Measurements from ENCODE around the gene CTCF.

The CTCF gene

GRCh38 chr16:67594256-67594915, 32.1 kb downstream of the CTCF start:
- DNase-seq (ENCODE audit: low read depth in 3 of 3), result no peak

- no peak for DNase-seq (ENCODE audit: low read depth in 3 of 3)
Observed at GRCh38 chr16:67594956-67595355, 32.6 kb downstream of the CTCF start.

DNA sequence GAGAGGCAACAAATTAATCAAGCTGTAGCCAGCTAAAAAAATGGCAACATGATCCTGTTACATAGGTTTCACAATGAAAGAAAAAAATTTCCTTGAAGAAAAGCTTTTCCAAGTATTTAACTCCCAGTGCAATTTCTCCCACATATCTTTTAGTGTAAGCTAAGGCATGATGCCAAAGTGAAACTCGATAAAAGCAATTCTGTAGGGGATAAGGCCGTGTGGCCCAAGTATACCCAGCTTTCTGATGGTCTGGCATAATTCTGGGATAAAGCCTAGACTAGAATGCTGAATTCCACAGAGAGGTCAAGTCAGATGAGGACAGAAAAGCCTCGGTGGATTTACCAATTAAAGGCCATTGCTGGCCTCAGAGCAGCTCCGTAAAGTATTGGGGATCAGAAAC, 36.2 kb downstream of the CTCF start:
- no peak for DNase-seq (ENCODE audit: low read depth in 3 of 3)

- DNase-seq (ENCODE audit: low read depth in 3 of 3), result no peak
Observed at GRCh38 chr16:67605641-67606040, 43.3 kb downstream of the CTCF start.

- no peak for DNase-seq (ENCODE audit: low read depth in 3 of 3)
Observed at GRCh38 chr16:67606632-67607031, 44.3 kb downstream of the CTCF start.

GRCh38 chr16:67608364-67608763, 46.0 kb downstream of the CTCF start:
- DNase-seq (ENCODE audit: low read depth in 3 of 3), result no peak

- no peak for DNase-seq (ENCODE audit: low read depth in 3 of 3)
Observed at GRCh38 chr16:67613808-67614207, 51.5 kb downstream of the CTCF start.

- DNase-seq (ENCODE audit: low read depth in 3 of 3), result no peak
Observed at GRCh38 chr16:67628216-67628615, 65.9 kb downstream of the CTCF start.

DNA sequence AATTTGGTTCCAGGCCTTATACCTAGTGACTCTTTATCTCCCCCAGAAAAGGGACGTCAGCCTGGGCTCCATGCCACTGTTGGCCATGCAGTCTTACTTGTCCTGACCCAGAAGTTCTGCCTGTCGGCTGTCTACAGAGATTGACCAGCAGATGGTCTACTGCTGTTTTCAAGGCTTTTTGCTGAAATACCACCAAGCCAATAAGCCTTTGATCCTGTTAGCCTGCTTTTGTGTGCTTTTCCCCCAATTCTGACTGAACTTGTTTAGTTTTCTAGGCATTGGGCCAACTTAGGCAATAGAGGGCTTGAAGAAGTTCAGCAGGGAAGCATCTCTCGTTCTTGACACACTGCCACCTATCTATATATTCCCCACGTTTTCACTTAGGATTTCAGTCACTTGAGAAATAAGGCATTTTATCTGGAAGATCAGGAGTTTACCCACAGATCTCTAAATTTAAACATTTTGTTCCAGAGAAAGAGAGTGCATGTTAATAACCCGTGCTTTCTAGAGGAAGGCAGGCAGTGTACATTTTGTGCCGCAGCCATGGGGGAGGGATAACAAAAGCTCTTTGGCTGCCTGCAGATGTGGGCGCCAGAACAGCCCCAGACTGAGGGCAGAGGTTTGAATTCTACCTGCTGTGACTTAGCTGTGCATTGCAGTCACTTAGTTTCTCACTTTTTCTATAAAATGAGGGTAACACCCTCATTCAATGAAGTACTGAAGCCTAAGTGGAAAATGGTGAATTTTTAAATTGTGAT, 70.3 kb downstream of the CTCF start:
- no peak for DNase-seq (ENCODE audit: low read depth in 3 of 3)

DNA sequence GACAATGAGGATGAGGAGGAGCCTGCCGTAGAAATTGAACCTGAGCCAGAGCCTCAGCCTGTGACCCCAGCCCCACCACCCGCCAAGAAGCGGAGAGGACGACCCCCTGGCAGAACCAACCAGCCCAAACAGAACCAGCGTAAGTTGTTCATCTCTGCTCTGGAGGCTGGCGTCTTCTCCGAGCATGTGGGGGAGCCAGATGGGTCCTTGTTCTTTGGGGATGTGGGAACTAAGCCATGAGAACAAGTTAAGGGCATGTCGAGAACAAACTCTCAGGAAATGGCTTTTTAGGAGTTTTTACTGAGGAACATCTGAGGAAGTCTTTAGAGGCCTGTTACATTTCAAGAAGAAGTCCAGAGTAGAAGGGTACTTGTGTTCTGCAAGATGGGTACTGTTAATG, 74.4 kb downstream of the CTCF start:
- no peak for DNase-seq (ENCODE audit: low read depth in 3 of 3)

DNA sequence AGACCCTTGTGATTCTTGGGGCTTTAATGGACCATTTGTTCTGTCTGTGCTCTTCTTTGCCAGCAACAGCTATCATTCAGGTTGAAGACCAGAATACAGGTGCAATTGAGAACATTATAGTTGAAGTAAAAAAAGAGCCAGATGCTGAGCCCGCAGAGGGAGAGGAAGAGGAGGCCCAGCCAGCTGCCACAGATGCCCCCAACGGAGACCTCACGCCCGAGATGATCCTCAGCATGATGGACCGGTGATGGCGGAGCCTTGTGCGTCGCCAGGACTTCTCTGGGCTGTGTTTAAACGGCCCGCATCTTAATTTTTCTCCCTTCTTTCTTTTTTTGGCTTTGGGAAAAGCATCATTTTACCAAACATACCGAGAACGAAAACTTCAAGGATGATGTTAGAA, 75.3 kb downstream of the CTCF start:
- DNase-seq (ENCODE audit: low read depth in 3 of 3), result no peak

- DNase-seq (ENCODE audit: low read depth in 3 of 3), result no peak
Observed at GRCh38 chr16:67641779-67642708, 79.7 kb downstream of the CTCF start.

- no peak for DNase-seq (ENCODE audit: low read depth in 3 of 3)
Observed at GRCh38 chr16:67644038-67644437, 81.7 kb downstream of the CTCF start.

DNA sequence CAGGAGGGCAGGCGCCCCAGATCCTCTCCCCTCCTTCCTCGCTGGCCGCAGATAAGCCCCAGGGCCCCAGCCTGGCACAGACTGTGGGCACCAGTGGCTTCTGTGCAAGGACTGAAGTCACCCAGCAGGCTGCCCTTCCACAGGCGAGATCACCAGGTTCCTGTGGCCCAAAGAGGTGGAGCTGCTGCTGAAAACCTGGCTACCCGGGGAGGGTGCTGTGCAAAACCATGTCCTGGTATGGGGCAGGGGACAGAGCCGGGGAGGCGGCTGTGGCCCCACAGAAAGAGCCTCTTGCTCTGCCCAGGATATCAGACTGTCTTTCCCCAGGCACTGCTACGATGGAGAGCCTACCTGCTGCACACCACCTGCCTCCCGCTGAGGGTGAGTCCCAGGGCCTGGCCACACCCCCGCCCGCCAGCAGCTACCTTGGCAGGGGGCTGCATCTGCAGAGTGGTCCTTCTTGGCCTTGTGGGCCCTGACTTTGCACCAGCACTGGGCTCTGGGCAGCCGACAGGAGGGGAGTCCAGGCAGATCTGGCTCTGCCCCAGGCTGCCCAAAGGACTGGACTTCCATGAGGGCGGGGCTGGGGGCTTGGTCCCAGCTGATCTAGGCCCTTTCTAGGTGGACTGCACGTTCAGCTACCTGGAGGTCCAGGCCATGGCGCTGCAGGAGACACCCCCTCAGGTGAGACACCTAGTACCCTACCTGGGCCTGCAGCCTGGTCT, 83.2 kb downstream of the CTCF start:
- DNase-seq (ENCODE audit: low read depth in 3 of 3), result no peak

- no peak for DNase-seq (ENCODE audit: low read depth in 3 of 3)
Observed at GRCh38 chr16:67647111-67647651, 84.9 kb downstream of the CTCF start.

GRCh38 chr16:67647681-67648080, 85.4 kb downstream of the CTCF start:
- DNase-seq (ENCODE audit: low read depth in 3 of 3), result no peak

DNA sequence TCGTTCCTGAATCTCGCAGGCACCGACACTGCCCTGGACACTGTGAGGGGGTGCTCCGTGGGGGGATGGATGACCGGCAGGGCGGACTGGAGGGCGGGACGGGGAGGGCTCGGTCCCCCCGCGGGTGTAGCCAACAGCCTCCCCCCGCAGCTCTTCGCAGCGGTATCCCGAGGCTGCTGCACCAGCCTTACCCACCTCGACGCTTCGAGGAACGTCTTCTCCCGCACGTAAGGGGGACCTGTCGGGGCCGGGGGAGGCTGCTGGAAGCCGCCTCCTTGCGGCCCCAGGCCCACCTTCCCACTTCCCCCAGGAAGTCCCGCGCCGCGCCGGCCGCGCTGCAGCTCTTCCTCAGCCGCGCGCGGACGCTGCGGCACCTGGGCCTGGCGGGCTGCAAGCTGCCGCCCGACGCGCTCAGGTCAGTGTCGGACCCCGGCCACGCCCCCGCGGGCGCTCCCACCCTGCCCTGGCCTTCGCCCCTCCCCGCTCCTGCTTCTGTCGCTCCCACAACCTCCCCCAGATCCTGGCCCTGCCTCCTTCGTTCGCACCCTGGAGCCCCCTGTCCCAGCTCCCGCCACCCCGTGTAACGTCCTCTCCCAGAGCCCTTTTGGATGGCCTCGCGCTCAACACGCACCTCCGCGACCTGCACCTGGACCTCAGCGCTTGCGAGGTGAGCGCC, 85.9 kb downstream of the CTCF start:
- DNase-seq (ENCODE audit: low read depth in 3 of 3), result no peak

DNA sequence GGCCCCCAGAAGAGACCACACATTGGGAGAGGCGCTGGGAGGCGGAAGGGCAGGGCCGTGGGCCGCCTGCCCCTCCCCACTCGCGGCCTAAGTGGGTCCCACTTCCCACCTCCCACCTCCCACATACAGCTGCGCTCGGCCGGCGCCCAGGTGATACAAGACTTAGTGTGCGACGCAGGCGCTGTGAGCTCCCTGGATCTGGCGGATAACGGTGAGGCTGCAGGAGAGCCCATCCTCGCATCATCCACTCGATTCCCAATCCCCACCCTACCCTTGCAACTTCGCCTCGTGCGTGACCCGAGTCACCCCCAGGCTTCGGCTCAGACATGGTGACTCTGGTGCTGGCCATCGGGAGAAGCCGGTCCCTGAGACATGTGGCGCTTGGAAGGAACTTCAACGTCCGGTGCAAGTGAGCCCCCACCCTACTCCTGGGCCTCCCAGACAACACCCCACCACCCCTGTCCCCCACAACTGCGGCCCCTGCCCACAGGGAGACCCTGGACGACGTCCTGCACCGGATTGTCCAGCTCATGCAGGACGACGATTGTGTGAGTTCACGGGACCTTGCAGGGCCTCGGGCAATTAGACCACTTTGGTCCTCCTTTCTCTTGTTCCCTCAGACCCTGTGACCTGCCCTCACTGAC, 86.6 kb downstream of the CTCF start:
- DNase-seq (ENCODE audit: low read depth in 3 of 3), result no peak

GRCh38 chr16:67649494-67649931, 87.2 kb downstream of the CTCF start:
- no peak for DNase-seq (ENCODE audit: low read depth in 3 of 3)

DNA sequence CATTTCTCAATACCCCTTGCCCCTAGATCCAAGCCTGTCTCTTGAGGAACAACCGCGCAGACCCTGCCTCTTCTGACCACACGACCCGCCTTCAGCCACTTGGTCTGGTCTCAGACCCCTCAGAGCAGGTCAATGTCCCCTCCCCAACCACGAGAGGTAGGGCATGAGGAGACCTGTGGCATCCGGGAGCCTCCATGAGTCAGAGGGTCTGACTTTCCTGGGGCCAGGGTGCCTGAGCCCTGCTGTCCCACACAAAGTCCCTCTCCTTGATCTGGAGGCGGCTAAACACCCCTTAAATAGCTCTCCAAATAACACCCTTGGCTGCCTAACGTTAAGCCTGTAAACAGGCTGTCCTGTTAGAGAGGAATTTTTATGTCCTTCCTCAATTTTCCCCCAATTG, 87.7 kb downstream of the CTCF start:
- DNase-seq (ENCODE audit: low read depth in 3 of 3), result no peak
